ENCODE measurements around the gene PRKAG2. TPM values are rescaled to one million over a fixed set of nuclear protein-coding genes. Genes with fewer than 3 reads are reported as not detected.

The PRKAG2 gene
- total and polyA plus RNA-seq, 2 of the 8 experiments (the other 6 are each of a cell fraction or from before 2014, with no cell fraction given): 7.5 to 18.1 TPM

DNA sequence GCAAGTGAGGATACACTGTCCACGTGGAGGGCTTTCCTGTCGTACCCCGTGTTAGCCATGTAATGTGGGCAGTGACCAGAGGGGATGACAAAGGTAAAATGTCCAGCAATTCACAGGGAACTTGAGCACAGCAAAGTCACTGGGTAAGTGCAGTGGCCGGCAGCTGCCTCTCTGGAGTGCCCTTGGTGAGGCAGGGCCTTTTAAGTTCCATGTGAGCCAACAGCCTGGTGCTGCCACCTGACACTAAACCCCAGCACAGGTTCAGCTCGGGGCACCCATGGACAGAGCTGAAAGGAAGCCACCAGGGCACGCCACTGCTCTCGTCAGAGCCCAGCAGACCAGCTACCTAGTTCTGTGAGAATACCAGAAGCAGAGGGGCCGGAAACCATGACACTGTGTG lies 168.3 kb downstream of the PRKAG2 start:
- POLR2A ChIA-PET (ENCODE audit: partially characterized antibody): no interaction called here
- no peak overlapping the region for H3K23ac ChIP-seq (ENCODE audit: insufficient read length)
- FAIRE-seq: no peak
- TF ChIP-seq JUN (IDR thresholded peaks at IDR 0.05; ENCODE audit: low read depth, low read length) (no peak), SAP30 (IDR thresholded peaks at IDR 0.05; ENCODE audit: insufficient read depth, insufficient replicate concordance, low read length) (no peak), HDAC6 (IDR thresholded peaks at IDR 0.05; ENCODE audit: low read depth, low read length) (no peak), BRCA1 (IDR thresholded peaks at IDR 0.05; ENCODE audit: low read depth, low read length) (no peak), GABPA (IDR thresholded peaks at IDR 0.05; ENCODE audit: borderline replicate concordance, insufficient read depth, low read length) (no peak), RNF2 (IDR thresholded peaks at IDR 0.05; ENCODE audit: borderline replicate concordance, low read depth, low read length, missing control alignments, poor library complexity, severe bottlenecking) (no peak), MAX (IDR thresholded peaks at IDR 0.05) (no peak), SP1 (IDR thresholded peaks at IDR 0.05; ENCODE audit: low read depth, low read length) (no peak), CTBP2 (IDR thresholded peaks at IDR 0.05; ENCODE audit: borderline replicate concordance, insufficient read depth, insufficient read length, low read length) (no peak), YY1 (IDR thresholded peaks at IDR 0.05; ENCODE audit: low read depth, low read length) (no peak), PHF8 (conservative IDR thresholded peaks at IDR 0.05; ENCODE audit: low read depth, low read length) (no peak), EZH2 (IDR thresholded peaks at IDR 0.05; ENCODE audit: low read depth, low read length, severe bottlenecking) (no peak), TAF7 (optimal IDR thresholded peaks at IDR 0.05; ENCODE audit: borderline replicate concordance, low read depth, low read length) (no peak)

More for the DNA sequence above, 168.3 kb downstream of the PRKAG2 start:
- H4K20me1 ChIP-seq (replicated peaks in 1 of 2; ENCODE audit: control insufficient read depth in 1 of 2, insufficient read depth in 2 of 2, low read length in 2 of 2): peaks cover 0 to 4% of the 10 kb centered on the region in 2 experiments
- no peak overlapping the region for H4K5ac ChIP-seq (ENCODE audit: insufficient read length, low read depth, low read length)
- H2BK15ac ChIP-seq (ENCODE audit: low read length): no peak overlapping the region
- no peak overlapping the region for H3K56ac ChIP-seq (replicated peaks; ENCODE audit: insufficient read length, low read depth, low read length)
- H3K27me3 ChIP-seq (replicated peaks in 1 of 4; ENCODE audit: control insufficient read depth in 3 of 4, extremely low read depth in 1 of 4, insufficient read depth in 3 of 4, low read length in 3 of 4): no peaks in the 10 kb centered on the region; a peak in 3 of 7 replicates
- no peaks in the 10 kb centered on the region; the same call in 1 of the 2 replicates for H3K23me2 ChIP-seq (ENCODE audit: low read depth, low read length)
- no peak for DNase-seq (ENCODE audit: low read depth in 1 of 2, low spot score in 2 of 2)
- no peak overlapping the region for H2BK5ac ChIP-seq (ENCODE audit: low read depth, low read length)
- peaks cover 0 to 3% (median under 1%) of the 10 kb centered on the region in 4 experiments; a peak in 3 of 7 replicates for H3K4me1 ChIP-seq (replicated peaks in 1 of 4; ENCODE audit: control insufficient read depth in 3 of 4, insufficient read depth in 4 of 4, low read length in 3 of 4)
- no peak overlapping the region for H3K18ac ChIP-seq (ENCODE audit: extremely low read depth, low read length)
- no peak overlapping the region for H3K4me3 ChIP-seq (ENCODE audit: extremely low read depth in 1 of 4, insufficient read depth in 2 of 4, low read depth in 3 of 4, low read length in 4 of 4)
- no peak overlapping the region for H3K14ac ChIP-seq (ENCODE audit: insufficient read length)
- H3K36me3 ChIP-seq (ENCODE audit: control insufficient read depth in 2 of 4, insufficient read depth in 4 of 4, low read length in 3 of 4): no peaks in the 10 kb centered on the region; a peak in 1 of 8 replicates
- no peak overlapping the region for H2BK120ac ChIP-seq (replicated peaks; ENCODE audit: low read depth, low read length)
- no peak overlapping the region for H2BK20ac ChIP-seq (ENCODE audit: low read length)
- WGBS, 2 experiments (ENCODE audit: extremely low coverage in 1 of 2, insufficient coverage in 1 of 2, insufficient read length in 1 of 2, insufficient replicate concordance in 2 of 2, low coverage in 1 of 2, low lambda C conversion rate in 2 of 2, missing lambda C conversion rate in 1 of 2): 88% methylated on average over 8 of the region's 8 CpGs; no CpG with 5 or more reads in 1 of the 2 experiments
- no peak overlapping the region for H3K9ac ChIP-seq (replicated peaks in 1 of 4; ENCODE audit: extremely low read depth in 1 of 4, low read depth in 3 of 4, low read length in 3 of 4)
- no peaks in the 10 kb centered on the region for H3K79me1 ChIP-seq (ENCODE audit: low read depth, low read length)
- no peak overlapping the region for H2BK12ac ChIP-seq (ENCODE audit: low read depth, low read length)
- peaks cover 0 to 3% of the 10 kb centered on the region in 2 experiments; a peak in 1 of 4 replicates for H3K79me2 ChIP-seq (ENCODE audit: control insufficient read depth in 1 of 2, insufficient read depth in 2 of 2, low read length in 2 of 2)
- no peak overlapping the region; the same call in 1 of the 2 replicates for H2AK5ac ChIP-seq (ENCODE audit: low read depth, low read length)
- H4K8ac ChIP-seq (ENCODE audit: extremely low read depth, insufficient read depth, low read length): no peak overlapping the region
- no peak overlapping the region for H3K27ac ChIP-seq (ENCODE audit: low read depth, low read length)
- no peaks in the 10 kb centered on the region for H3K9me3 ChIP-seq (ENCODE audit: insufficient read depth in 2 of 2, low read depth in 1 of 2, low read length in 1 of 2)
- CTCF ChIA-PET (ENCODE audit: partially characterized antibody): interaction anchor here (0.7 to 4.4 kb wide), 6 partner anchors 10 to 119 kb away, joined by 4 to 43 read pairs (median 26); no protein-coding TSS in a partner anchor
- H3K4me2 ChIP-seq (ENCODE audit: insufficient read depth in 1 of 2, low read depth in 2 of 2, low read length in 2 of 2): no peak overlapping the region
- no peak overlapping the region for H2AFZ ChIP-seq (ENCODE audit: low read length)
- H4K91ac ChIP-seq (replicated peaks; ENCODE audit: insufficient read length, low read length): no peak overlapping the region
- no peak overlapping the region for H3K4ac ChIP-seq (replicated peaks; ENCODE audit: insufficient read length, low read depth, low read length)

All from H1 (cell line).